Muscle of arm (tissue), 12 donors: ENCODE measurements around the gene AUTS2. TPM values are rescaled to one million over a fixed set of nuclear protein-coding genes. Genes with fewer than 3 reads are reported as not detected.

Experiments
- DNase-seq: peaks from one replicate; pipeline ENCODE4 v3.0.0-alpha.2; 2013
- polyA plus RNA-seq, 12 donors: library from polyadenylated mRNA; unstranded; fragments of 120-200 nt; gene quantifications; one replicate each; pipeline ENCODE4 v1.2.1, GENCODE V29; 2013; ENCODE audit not compliant: insufficient read length in 12 of 12

Gene AUTS2
- polyA plus RNA-seq, 12 donors, result 60.0 to 182 (median 86.6) TPM

DNA sequence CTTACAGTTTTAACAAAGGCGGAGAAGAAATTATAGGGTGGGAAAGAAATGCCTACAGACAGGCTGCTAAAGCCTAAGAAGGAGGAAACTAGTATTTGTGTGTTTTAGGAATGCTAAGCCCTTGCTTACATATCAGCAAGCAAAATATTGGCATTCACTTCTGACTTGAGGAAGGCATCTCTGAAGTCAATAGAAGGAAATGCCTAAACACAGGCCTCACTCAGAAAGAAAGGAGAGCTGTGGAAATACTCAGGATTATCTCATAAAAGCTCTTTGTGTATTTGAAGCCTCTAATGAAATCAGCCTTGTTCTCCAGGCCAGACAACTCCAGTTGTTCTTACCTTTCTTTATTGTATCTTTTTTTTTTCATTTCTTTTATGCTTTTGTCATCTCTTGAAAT lies 158.0 kb downstream of the AUTS2 start:
- DNase-seq, result no peak

- no peak for DNase-seq
These were observed 159.3 kb downstream of the AUTS2 start for GRCh38 chr7:69757528-69757927.

DNA sequence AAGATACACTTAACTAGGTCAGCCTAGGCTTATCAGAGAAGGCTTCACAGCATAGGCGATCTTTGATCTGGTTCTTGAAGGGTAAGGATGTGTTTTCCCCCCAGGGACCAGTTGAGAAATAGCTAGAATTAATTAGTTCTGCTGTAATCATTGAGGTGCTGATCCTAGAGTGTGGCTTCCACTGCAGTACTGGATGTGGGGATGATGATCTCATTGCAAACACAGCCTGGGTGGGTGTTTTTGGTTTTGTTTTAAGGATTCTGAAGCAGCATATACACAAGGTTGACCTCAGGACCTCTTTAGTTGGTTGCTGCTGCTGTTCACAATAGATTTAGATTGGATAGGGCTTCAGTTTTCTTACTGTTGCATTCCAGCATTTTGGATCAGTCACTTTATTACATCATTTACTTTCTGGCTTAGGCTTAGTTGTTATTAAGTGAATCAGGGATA lies 159.7 kb downstream of the AUTS2 start:
- no peak for DNase-seq

DNA sequence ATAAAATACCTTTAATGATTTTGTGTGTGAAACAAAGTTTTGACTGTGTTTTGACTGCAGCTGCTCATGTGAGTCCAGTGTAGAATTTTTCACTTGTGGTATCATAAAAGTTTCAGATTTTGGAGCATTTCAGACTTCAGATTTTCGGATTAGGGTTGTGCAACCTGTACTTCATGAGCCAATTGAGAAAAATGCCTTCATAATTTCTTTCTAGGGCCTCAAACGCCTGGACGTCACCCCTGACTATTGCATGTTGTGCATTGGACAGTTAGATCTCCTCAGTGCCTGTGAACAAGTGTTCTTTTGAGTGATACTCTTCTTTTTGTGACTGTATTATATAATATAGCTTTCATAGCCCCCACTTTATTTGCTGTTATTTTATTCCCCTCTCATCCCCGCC lies 161.1 kb downstream of the AUTS2 start:
- no peak for DNase-seq

- DNase-seq, result no peak
These were observed 163.1 kb downstream of the AUTS2 start for GRCh38 chr7:69761290-69761922.

GRCh38 chr7:69762821-69763352 lies 164.6 kb downstream of the AUTS2 start:
- no peak for DNase-seq

DNA sequence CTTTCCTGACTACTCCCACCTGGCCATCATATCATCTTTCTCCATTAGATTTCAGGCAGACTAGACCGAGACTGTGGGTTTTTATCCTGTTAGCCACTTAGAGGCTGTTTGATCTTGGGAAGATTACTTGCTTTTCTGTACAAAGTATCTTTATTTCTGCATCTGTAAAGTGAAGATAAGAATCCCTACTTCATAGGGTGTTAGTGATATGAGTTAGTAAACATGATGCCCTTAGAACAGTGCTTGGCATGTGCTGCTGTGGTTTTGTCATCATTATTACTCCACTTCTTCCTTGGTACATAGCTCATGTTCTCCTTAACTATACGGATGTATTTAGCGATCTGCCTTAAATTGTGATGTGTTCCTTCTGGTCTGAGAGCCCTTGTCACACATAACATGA lies 165.2 kb downstream of the AUTS2 start:
- DNase-seq, result no peak

DNA sequence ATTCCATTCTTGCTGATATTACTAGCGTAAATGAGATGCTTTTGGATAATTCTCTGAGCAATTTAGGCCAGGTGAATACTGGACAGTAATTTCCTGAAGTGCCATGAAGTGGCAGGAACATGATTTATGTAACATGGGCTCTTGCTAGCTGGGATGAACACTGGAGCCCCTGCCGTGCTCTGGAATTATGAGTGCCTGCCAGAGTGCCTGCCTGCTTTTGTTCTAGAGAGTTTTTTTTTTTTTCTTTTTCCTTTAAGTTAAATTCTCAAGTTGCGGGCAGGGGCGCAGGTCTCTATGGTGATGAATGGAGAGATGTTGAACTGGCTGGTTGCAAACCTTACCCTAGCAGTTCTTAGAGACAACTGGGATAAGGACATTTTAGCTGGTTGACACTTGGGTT lies 165.9 kb downstream of the AUTS2 start:
- DNase-seq, result no peak

- no peak for DNase-seq
These were observed 166.4 kb downstream of the AUTS2 start for GRCh38 chr7:69764681-69765080.

- no peak for DNase-seq
These were observed 167.6 kb downstream of the AUTS2 start for GRCh38 chr7:69765879-69766278.

- DNase-seq, result peak; percentile 67
These were observed 170.8 kb downstream of the AUTS2 start for GRCh38 chr7:69768986-69769595.

GRCh38 chr7:69769826-69770225 lies 171.6 kb downstream of the AUTS2 start:
- no peak for DNase-seq

DNA sequence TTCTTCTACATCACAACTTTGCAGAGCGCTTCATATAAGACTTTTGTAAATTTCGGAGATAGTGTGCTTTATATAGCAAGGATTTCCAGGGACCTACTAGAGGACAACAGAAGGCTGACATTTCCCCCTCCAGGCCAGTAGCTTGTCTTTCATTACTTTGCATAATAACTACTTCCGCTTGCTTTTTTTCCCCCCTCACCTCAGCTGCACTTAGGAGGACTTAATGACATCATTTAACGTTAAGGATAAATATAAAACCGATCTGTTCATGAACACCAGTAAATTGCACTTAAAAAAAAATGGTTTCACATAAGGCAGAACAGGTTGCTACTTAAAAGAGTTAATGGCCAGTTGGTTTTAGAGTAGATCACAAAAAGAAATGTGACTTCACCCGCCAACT lies 172.3 kb downstream of the AUTS2 start:
- DNase-seq, result no peak

DNA sequence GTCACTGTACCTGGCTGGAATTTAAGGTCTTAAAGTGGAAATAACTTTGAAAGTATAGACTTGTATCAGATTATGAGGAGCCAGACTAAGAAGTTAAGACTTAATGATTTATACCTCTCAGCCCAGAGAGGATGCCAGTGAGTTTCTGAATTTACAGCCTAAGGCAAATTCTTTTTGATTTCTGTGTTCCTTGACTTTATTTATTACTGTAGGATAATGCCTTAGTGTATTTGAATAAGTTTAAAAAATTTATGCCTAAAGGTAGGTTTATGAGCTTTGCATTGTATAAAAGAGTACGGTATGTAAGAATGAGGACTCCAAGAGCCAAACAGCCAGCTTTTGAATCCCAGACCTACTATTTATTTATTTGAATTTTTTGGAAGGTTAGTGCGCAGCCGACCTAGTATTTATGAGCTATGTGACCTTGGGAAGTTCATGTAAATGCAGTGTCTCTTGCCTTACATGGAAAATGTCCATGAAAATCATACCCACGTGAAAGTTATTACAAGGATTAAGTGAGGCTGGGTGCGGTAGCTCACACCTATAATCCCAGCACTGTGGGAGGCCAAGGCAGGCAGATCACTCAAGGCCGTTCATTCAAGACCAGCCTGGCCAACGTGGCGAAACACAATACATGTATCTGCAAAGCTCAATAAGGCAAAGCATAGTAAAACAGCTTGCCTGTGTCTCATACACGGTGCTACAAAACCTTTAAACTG lies 174.6 kb downstream of the AUTS2 start:
- no peak for DNase-seq

GRCh38 chr7:69773535-69774225 lies 175.4 kb downstream of the AUTS2 start:
- DNase-seq, result no peak

GRCh38 chr7:69775231-69775771 lies 177.0 kb downstream of the AUTS2 start:
- peak; percentile 59 for DNase-seq

GRCh38 chr7:69776611-69777010 lies 178.3 kb downstream of the AUTS2 start:
- no peak for DNase-seq

DNA sequence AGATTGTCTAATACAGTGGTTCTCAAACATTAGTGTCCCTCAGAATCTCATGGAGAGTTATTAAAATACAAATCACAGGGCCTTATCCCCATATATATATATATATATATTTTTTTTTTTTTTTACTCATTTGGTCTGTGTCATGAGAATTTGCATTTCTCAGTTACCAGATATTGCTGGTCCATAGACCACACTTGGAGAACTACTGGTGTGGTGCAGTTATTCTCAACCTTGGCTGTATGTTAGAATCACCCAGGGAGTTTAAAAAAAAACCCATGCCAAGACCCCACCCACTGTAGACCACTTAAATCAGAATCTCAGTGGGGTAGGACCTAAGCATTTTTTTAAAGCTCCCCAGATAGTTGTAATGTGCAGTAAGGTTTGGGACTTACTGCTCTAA lies 179.9 kb downstream of the AUTS2 start:
- no peak for DNase-seq

DNA sequence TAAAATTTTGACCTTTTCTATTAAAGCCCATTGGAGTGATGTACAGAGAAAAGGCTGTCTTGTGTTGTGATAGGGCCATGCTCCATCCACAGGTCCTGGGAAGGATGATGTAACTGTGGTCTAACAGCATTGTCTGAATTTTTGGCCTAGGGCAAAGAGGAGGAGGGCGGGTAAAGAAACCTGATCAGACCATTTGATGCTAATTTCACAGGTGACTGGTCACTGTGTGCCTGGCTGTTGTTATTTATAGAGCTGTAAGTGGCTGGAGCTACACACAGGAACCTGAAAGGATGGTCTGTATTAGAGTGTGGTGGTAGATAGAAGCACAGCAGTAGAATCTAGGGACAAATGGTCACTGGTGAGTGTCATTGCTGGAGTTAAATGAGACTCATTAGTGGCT lies 182.1 kb downstream of the AUTS2 start:
- no peak for DNase-seq

DNA sequence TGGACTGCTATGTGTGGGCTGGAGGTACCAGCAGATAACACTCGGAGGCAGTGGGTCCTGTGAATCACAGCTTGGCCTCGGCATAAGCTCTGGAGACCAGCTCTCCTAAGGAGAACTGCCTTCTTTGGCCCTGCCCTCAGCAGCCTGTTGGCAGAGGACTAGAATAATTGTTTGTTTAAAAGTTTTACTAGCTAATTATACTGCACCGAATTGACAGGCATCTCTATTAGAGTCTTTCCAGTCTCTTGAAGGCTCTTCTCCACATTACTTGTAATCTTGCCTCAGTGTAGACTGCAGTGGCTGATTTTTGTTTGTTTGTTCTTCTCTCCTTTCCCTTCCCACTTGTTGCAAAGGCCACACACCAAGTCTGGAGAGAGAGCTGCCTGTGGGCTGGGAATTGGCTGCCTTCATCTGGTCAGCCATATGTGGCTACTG lies 183.2 kb downstream of the AUTS2 start:
- no peak for DNase-seq

- peak; percentile 83 for DNase-seq
These were observed 184.8 kb downstream of the AUTS2 start for GRCh38 chr7:69782917-69783684.
